ENCODE results near the gene QRICH2.

DNA sequence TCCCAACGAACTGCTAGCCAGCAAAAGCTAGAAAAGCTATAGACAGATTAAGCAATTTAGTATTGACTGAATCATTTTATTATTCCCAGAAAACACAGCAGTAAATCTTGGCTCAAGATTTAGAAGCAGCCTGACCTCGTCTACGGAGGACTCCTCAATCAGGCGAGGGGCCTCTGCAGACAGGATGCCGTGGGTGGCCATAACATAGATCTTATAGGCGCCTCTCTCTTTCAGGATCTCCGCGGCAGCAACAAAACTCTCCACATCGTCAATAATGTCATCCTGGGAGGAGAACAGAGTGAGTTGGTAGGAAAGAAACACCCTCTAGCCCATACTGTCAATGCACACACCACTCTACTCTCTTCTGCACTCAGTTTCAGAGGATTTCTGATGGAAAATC is 4.7 kb upstream of the QRICH2 start:
- no peak for TF ChIP-seq POLR2AphosphoS5 (IDR thresholded peaks at IDR 0.05)
- TF ChIP-seq, protein P1, sequence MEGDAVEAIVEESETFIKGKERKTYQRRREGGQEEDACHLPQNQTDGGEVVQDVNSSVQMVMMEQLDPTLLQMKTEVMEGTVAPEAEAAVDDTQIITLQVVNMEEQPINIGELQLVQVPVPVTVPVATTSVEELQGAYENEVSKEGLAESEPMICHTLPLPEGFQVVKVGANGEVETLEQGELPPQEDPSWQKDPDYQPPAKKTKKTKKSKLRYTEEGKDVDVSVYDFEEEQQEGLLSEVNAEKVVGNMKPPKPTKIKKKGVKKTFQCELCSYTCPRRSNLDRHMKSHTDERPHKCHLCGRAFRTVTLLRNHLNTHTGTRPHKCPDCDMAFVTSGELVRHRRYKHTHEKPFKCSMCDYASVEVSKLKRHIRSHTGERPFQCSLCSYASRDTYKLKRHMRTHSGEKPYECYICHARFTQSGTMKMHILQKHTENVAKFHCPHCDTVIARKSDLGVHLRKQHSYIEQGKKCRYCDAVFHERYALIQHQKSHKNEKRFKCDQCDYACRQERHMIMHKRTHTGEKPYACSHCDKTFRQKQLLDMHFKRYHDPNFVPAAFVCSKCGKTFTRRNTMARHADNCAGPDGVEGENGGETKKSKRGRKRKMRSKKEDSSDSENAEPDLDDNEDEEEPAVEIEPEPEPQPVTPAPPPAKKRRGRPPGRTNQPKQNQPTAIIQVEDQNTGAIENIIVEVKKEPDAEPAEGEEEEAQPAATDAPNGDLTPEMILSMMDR (IDR thresholded peaks at IDR 0.05), result no peak
